Stomach smooth muscle (tissue), 2 donors: Measurements from ENCODE around the gene CHAF1A.
A peak's percentile ranks its signal among the peaks of the same experiment; 100 is the strongest.

Experiments used
- H3K27ac ChIP-seq: one replicate; pipeline ENCODE4 v1.7.0; 2013; ENCODE audit warnings: mild to moderate bottlenecking, low read length, inconsistent platforms
- H3K27me3 ChIP-seq, 2 donors: one replicate each; pipeline ENCODE4 v1.7.0; 2013; ENCODE audit warnings: low read length in 2 of 2; ENCODE audit not compliant: insufficient read depth in 2 of 2, control insufficient read depth in 1 of 2
- H3K36me3 ChIP-seq, 2 donors: one replicate each; pipeline ENCODE4 v1.7.0; 2013; ENCODE audit warnings: low read length in 2 of 2; ENCODE audit not compliant: control insufficient read depth in 2 of 2, insufficient read depth in 2 of 2
- H3K4me1 ChIP-seq: one replicate; pipeline ENCODE4 v1.7.0; 2013; ENCODE audit warnings: low read length; ENCODE audit not compliant: control insufficient read depth, insufficient read depth
- H3K4me3 ChIP-seq, 2 donors: one replicate each; pipeline ENCODE4 v1.7.0; 2013; ENCODE audit warnings: low read length in 2 of 2
- H3K9ac ChIP-seq, 2 donors: one replicate each; pipeline ENCODE4 v1.7.0; 2013; ENCODE audit warnings: low read length in 2 of 2, mild to moderate bottlenecking in 1 of 2
- H3K9me3 ChIP-seq, 2 donors: one replicate each; pipeline ENCODE4 v1.7.0; 2013; ENCODE audit warnings: low read length in 2 of 2; ENCODE audit not compliant: control insufficient read depth in 2 of 2
- donor health status: healthy.
- donor health status: Pancreatic carcinoma.

Gene CHAF1A

GRCh38 chr19:4399812-4400134 lies 2.7 kb upstream of the CHAF1A start:
- Histone ChIP-seq H3K4me1 (peaks cover 45% of the 10 kb centered on the region), H3K27ac (peak overlapping the region; percentile 70), H3K9ac (peak overlapping the region; percentile 91), H3K9me3 (no peaks in the 10 kb centered on the region), H3K27me3 (no peaks in the 10 kb centered on the region), H3K4me3 (peak overlapping the region; percentile 86 to 87), H3K36me3 (peaks cover 5 to 7% of the 10 kb centered on the region in 2 donors)

DNA sequence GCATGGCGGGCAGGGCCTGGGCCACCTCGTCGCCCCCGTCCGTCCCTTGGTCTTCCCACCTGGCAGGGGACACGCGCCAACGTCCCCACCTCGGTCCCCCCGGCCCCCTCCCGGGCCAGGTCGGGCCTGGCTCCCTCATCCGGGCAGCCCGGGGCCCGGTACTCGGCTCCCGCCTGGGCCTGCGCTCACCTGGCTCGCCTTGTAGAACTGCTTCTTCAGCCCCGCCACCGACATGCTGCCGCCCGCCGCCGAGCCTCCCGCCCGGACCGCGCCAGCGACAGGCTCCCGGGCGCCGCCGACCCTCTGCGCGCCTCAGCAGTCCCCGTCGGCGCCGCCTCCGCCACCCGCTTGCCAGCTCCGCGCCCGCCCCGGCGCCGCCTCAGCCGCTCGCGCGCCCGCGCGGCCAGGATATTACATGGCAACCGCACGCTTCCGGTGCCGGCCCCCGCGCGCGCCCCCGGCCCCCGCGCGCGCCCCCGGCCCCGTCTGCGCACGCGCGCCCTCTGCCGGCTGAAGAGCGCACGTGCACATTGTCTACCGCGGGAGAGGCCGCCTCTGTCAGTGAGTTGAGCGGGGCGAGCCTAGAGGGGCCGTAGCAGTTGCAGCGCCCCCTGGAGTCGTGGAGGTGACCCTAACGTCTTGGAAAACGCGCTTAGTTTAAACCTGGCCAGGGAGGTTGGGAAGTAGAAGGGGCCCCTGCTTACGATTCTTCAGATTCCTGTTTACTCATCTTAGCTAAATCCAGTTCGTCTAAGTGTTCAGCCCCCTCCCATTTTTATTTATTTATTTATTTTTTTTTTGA lies 2.1 kb upstream of the CHAF1A start, which contains the start of gene SH3GL1:
SH3GL1 (minus strand) TSS at position 413 of the 802 bp plus-strand sequence; CDS start at position 234, 179 bp downstream.
- H3K9ac ChIP-seq = peak within 1 kb of the TSS; percentile 91

DNA sequence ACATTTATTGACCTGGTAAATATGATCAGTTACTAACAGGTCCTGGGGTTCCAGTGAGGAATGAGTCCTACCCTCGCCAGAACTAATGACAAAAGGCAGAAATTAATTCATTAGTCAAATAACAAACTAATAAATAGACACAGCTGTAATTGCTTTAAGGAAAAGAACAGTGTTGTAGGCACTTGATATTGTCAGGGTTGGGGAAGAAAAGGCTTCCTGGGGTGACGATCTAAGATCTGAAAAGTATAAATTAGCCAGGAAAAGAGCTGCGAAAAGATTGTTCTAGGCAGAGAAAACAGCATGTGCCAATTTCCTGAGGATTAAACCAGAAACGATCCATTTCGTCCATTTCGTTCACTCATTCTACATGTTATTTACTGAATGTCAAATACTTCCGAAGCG lies 670 bp upstream of the CHAF1A start:
- Histone ChIP-seq H3K4me1 (peaks cover 41% of the 10 kb centered on the region), H3K4me3 (peak overlapping the region; percentile 54 to 74), H3K27me3 (no peaks in the 10 kb centered on the region), H3K36me3 (peaks cover 0 to 2% of the 10 kb centered on the region in 2 donors), H3K9ac (peak overlapping the region; percentile 75 to 89), H3K27ac (peak overlapping the region; percentile 91), H3K9me3 (no peaks in the 10 kb centered on the region)

More for the DNA sequence above, 2.1 kb upstream of the CHAF1A start, which contains the start of gene SH3GL1:
- H3K4me3 ChIP-seq = peak within 1 kb of the TSS; percentile 86 to 87
- H3K27me3 ChIP-seq = no peaks in the 10 kb centered on the region
- H3K27ac ChIP-seq = peak within 1 kb of the TSS; percentile 70
- peaks cover under 1 to 2% of the 10 kb centered on the region in 2 donors for H3K36me3 ChIP-seq
- no peaks in the 10 kb centered on the region for H3K9me3 ChIP-seq
- peaks cover 44% of the 10 kb centered on the region for H3K4me1 ChIP-seq

DNA sequence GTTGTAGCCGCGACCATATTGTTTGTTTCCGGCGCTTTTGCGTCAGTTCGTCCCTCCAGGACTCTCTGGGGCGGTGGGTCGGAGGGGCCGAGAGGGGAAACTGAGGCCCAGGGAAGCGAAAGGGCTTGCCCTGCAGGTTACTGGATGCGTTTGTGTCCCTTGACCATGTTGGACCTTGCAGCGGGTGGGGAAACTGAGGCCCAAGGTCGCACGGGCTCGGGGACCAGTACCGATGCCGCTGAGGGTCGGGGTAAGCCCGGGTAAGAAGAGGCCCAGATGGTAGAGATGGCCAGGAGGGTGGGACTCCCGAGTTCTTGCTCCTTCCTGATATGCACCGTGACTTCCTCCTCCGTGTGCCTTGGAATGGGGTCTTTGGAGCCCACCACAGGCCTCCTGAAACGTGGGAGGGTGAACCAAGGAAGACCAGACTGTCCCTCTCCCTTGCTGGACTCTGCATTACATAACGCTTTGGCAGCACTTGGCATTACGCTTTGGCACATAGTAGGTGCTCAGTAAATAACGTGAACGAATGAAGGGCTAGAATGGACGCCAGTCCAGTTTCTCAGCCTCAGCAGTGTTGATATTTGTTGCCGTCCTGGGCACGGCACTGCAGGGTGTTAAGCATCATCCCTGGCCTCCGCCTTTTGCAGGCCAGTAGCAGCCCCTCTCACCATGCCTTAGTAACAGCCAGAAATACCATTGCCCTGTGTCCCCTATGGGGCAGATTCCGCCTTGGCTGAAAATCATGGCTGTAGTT lies 743 bp downstream of the CHAF1A start:
- H3K27me3 ChIP-seq = no peaks in the 10 kb centered on the region
- H3K27ac ChIP-seq = no peak overlapping the region
- peak overlapping the region; percentile 72 to 76 for H3K9ac ChIP-seq
- H3K36me3 ChIP-seq = no peaks in the 10 kb centered on the region
- peaks cover 27% of the 10 kb centered on the region for H3K4me1 ChIP-seq
- H3K4me3 ChIP-seq = peak overlapping the region; percentile 75 to 79
- H3K9me3 ChIP-seq = no peaks in the 10 kb centered on the region

DNA sequence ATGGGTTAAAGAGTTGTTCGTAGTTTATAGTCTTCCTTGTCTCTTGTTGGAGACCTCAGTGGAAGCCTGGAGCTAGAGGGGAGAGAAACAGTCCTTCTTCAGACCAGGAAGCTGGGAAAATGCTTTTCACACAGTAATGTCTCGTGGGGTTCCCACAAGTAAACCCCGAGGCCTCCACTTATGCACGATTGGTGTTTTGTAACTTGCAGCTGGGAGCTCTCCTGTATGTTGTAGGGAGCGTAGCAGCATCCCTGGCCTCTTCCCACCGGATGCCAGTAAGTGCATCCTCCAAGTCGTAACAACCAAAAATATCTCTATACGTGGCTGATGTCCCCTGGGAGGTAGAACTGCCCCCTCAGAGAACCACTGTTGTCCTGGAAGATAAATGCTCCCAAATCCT lies 3.5 kb downstream of the CHAF1A start:
- Histone ChIP-seq H3K27me3 (no peaks in the 10 kb centered on the region), H3K9ac (no peak overlapping the region), H3K4me3 (no peak overlapping the region), H3K9me3 (no peaks in the 10 kb centered on the region), H3K36me3 (no peaks in the 10 kb centered on the region), H3K4me1 (peaks cover 18% of the 10 kb centered on the region), H3K27ac (no peak overlapping the region)

- no peaks in the 10 kb centered on the region for H3K27me3 ChIP-seq
- no peaks in the 10 kb centered on the region for H3K36me3 ChIP-seq
- H3K27ac ChIP-seq = no peak overlapping the region
- no peak overlapping the region for H3K9ac ChIP-seq
- H3K9me3 ChIP-seq = no peaks in the 10 kb centered on the region
- H3K4me1 ChIP-seq = peaks cover 12% of the 10 kb centered on the region
- no peak overlapping the region for H3K4me3 ChIP-seq
Observed at GRCh38 chr19:4406626-4407025, 4.2 kb downstream of the CHAF1A start.

- no peaks in the 10 kb centered on the region for H3K36me3 ChIP-seq
- no peaks in the 10 kb centered on the region for H3K4me1 ChIP-seq
- H3K4me3 ChIP-seq = no peak overlapping the region
- no peaks in the 10 kb centered on the region for H3K9me3 ChIP-seq
- no peak overlapping the region for H3K27ac ChIP-seq
- H3K9ac ChIP-seq = no peak overlapping the region
- no peaks in the 10 kb centered on the region for H3K27me3 ChIP-seq
Observed at GRCh38 chr19:4409123-4409933, 6.9 kb downstream of the CHAF1A start.

DNA sequence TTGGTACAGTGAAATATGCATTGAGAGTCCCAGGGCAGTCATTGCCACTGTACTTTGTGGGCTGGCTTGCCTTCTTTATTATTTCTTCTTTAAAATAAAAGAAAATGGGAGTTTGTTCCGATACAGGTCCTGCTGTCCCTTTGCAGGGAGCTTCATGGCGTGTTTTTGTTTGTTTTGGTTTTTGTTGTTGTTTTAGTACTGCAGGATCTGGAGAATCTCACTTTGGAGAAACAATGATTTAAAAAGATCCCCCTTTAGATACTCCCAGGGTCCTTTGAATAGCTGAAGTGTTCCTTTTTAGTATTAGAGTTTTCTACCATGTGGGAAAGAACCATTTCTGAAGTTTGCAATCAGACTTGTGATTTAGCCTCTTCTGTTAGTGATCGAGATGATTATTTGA lies 11.1 kb downstream of the CHAF1A start:
- Histone ChIP-seq H3K9ac (no peak overlapping the region), H3K36me3 (no peaks in the 10 kb centered on the region), H3K4me1 (peaks cover 7% of the 10 kb centered on the region), H3K4me3 (no peak overlapping the region), H3K27ac (no peak overlapping the region), H3K27me3 (peaks cover 0 to 2% of the 10 kb centered on the region in 2 donors), H3K9me3 (no peaks in the 10 kb centered on the region)

- Histone ChIP-seq H3K27me3 (peaks cover 0 to 2% of the 10 kb centered on the region in 2 donors), H3K4me3 (no peak overlapping the region), H3K9ac (no peak overlapping the region), H3K4me1 (peaks cover 7% of the 10 kb centered on the region), H3K36me3 (no peaks in the 10 kb centered on the region), H3K27ac (no peak overlapping the region), H3K9me3 (no peaks in the 10 kb centered on the region)
Observed at GRCh38 chr19:4414144-4414799, 11.8 kb downstream of the CHAF1A start.

DNA sequence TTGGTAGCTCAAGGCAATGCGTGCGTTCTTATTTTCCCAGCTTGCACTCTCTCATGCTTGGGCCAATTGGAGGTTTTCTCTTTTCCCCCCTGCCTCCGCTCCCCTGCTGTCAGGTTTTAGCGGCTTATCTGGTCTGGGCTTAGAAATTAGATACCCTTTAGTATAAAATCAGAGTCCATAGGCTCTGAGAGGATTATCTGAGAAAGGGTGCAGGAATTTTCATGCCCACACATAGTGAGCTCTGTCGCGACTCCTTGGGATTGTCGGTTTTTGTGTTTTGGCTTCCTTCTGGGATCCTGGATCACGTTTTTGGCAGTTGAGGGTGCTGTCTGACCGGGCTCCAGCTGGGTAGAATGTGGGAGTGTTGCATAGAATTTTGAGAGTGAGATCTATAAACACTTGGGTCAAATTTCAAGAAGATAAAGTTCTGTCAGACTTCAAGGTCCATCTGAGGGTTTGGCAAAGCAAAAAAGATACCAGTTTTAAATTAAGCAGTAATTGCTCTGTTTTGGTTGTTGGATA lies 12.4 kb downstream of the CHAF1A start:
- peaks cover 0 to 2% of the 10 kb centered on the region in 2 donors for H3K27me3 ChIP-seq
- no peak overlapping the region for H3K4me3 ChIP-seq
- no peak overlapping the region for H3K27ac ChIP-seq
- H3K4me1 ChIP-seq = peaks cover 7% of the 10 kb centered on the region
- no peaks in the 10 kb centered on the region for H3K36me3 ChIP-seq
- H3K9me3 ChIP-seq = no peaks in the 10 kb centered on the region
- H3K9ac ChIP-seq = no peak overlapping the region
